ENCODE data around the gene SF3B6.

GRCh38 chr2:24026233-24026632 is 49.9 kb downstream of the SF3B6 start:
- TF ChIP-seq ZNF331 (CRISPR knock-in tag; IDR thresholded peaks at IDR 0.05; ENCODE audit: low read depth): no peak
- TF ChIP-seq, protein P1, sequence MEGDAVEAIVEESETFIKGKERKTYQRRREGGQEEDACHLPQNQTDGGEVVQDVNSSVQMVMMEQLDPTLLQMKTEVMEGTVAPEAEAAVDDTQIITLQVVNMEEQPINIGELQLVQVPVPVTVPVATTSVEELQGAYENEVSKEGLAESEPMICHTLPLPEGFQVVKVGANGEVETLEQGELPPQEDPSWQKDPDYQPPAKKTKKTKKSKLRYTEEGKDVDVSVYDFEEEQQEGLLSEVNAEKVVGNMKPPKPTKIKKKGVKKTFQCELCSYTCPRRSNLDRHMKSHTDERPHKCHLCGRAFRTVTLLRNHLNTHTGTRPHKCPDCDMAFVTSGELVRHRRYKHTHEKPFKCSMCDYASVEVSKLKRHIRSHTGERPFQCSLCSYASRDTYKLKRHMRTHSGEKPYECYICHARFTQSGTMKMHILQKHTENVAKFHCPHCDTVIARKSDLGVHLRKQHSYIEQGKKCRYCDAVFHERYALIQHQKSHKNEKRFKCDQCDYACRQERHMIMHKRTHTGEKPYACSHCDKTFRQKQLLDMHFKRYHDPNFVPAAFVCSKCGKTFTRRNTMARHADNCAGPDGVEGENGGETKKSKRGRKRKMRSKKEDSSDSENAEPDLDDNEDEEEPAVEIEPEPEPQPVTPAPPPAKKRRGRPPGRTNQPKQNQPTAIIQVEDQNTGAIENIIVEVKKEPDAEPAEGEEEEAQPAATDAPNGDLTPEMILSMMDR (conservative IDR thresholded peaks at IDR 0.05; ENCODE audit: low read depth in 2 of 2): no peak
- TF ChIP-seq EZH2phosphoT487 (IDR thresholded peaks at IDR 0.05; ENCODE audit: unreplicated experiment): no peak
- no peak for TF ChIP-seq POLR2AphosphoS5 (IDR thresholded peaks at IDR 0.05; ENCODE audit: low read depth)
- TF ChIP-seq JUNB (IDR thresholded peaks at IDR 0.05; ENCODE audit: unreplicated experiment): no peak
- no peak for TF ChIP-seq EZH2 (IDR thresholded peaks at IDR 0.05; ENCODE audit: low read depth, unreplicated experiment)
- TF ChIP-seq REST (IDR thresholded peaks at IDR 0.05; ENCODE audit: unreplicated experiment): no peak
- no peak for TF ChIP-seq CREB1 (CRISPR knock-in tag; IDR thresholded peaks at IDR 0.05; ENCODE audit: low read depth)
- no peak for TF ChIP-seq STAT1 (IDR thresholded peaks at IDR 0.05; ENCODE audit: unreplicated experiment)
